ENCODE measurements around the gene NHS.

NHS gene

GRCh38 chrX:17448188-17448587 lies 73.2 kb downstream of the NHS start:
- no peak for DNase-seq (ENCODE audit: low read depth in 2 of 2)

GRCh38 chrX:17449866-17450265 lies 74.9 kb downstream of the NHS start:
- no peak for DNase-seq (ENCODE audit: low read depth in 2 of 2)

GRCh38 chrX:17453788-17454187 lies 78.8 kb downstream of the NHS start:
- no peak for DNase-seq (ENCODE audit: low read depth in 2 of 2)

- DNase-seq (ENCODE audit: low read depth in 2 of 2): no peak
Observed at GRCh38 chrX:17456526-17456925, 81.5 kb downstream of the NHS start.

GRCh38 chrX:17459008-17459611 lies 84.1 kb downstream of the NHS start:
- no peak for DNase-seq (ENCODE audit: low read depth in 2 of 2)

GRCh38 chrX:17459661-17460060 lies 84.7 kb downstream of the NHS start:
- DNase-seq (ENCODE audit: low read depth in 2 of 2): no peak

GRCh38 chrX:17462881-17463280 lies 87.9 kb downstream of the NHS start:
- no peak for DNase-seq (ENCODE audit: low read depth in 2 of 2)

- no peak for DNase-seq (ENCODE audit: low read depth in 2 of 2)
Observed at GRCh38 chrX:17464194-17464593, 89.2 kb downstream of the NHS start.

GRCh38 chrX:17465201-17465600 lies 90.2 kb downstream of the NHS start:
- DNase-seq (ENCODE audit: low read depth in 2 of 2): no peak

GRCh38 chrX:17465802-17466201 lies 90.8 kb downstream of the NHS start:
- DNase-seq (ENCODE audit: low read depth in 2 of 2): no peak

- no peak for DNase-seq (ENCODE audit: low read depth in 2 of 2)
Observed at GRCh38 chrX:17470136-17470535, 95.1 kb downstream of the NHS start.

- no peak for DNase-seq (ENCODE audit: low read depth in 2 of 2)
Observed at GRCh38 chrX:17471121-17471520, 96.1 kb downstream of the NHS start.

- no peak for DNase-seq (ENCODE audit: low read depth in 2 of 2)
Observed at GRCh38 chrX:17471861-17472260, 96.9 kb downstream of the NHS start.

GRCh38 chrX:17472424-17472823 lies 97.4 kb downstream of the NHS start:
- no peak for DNase-seq (ENCODE audit: low read depth in 2 of 2)

GRCh38 chrX:17473021-17473420 lies 98.0 kb downstream of the NHS start:
- no peak for DNase-seq (ENCODE audit: low read depth in 2 of 2)

- no peak for DNase-seq (ENCODE audit: low read depth in 2 of 2)
Observed at GRCh38 chrX:17474892-17475291, 99.9 kb downstream of the NHS start.

- DNase-seq (ENCODE audit: low read depth in 2 of 2): no peak
Observed at GRCh38 chrX:17475449-17476217, 100.6 kb downstream of the NHS start.

GRCh38 chrX:17476411-17476810 lies 101.4 kb downstream of the NHS start:
- no peak for DNase-seq (ENCODE audit: low read depth in 2 of 2)

- no peak for DNase-seq (ENCODE audit: low read depth in 2 of 2)
Observed at GRCh38 chrX:17481086-17481485, 106.1 kb downstream of the NHS start.

GRCh38 chrX:17484592-17484991 lies 109.6 kb downstream of the NHS start:
- no peak for DNase-seq (ENCODE audit: low read depth in 2 of 2)

- DNase-seq (ENCODE audit: low read depth in 2 of 2): no peak
Observed at GRCh38 chrX:17485391-17485790, 110.4 kb downstream of the NHS start.

- DNase-seq (ENCODE audit: low read depth in 2 of 2): no peak
Observed at GRCh38 chrX:17488036-17488435, 113.0 kb downstream of the NHS start.

- no peak for DNase-seq (ENCODE audit: low read depth in 2 of 2)
Observed at GRCh38 chrX:17494216-17494615, 119.2 kb downstream of the NHS start.

GRCh38 chrX:17495052-17495451 lies 120.1 kb downstream of the NHS start:
- DNase-seq (ENCODE audit: low read depth in 2 of 2): no peak
